ENCODE measurements around the gene CHERP.

GRCh38 chr19:16520074-16520973 lies 21.9 kb downstream of the CHERP start:
- TF ChIP-seq, protein P1, sequence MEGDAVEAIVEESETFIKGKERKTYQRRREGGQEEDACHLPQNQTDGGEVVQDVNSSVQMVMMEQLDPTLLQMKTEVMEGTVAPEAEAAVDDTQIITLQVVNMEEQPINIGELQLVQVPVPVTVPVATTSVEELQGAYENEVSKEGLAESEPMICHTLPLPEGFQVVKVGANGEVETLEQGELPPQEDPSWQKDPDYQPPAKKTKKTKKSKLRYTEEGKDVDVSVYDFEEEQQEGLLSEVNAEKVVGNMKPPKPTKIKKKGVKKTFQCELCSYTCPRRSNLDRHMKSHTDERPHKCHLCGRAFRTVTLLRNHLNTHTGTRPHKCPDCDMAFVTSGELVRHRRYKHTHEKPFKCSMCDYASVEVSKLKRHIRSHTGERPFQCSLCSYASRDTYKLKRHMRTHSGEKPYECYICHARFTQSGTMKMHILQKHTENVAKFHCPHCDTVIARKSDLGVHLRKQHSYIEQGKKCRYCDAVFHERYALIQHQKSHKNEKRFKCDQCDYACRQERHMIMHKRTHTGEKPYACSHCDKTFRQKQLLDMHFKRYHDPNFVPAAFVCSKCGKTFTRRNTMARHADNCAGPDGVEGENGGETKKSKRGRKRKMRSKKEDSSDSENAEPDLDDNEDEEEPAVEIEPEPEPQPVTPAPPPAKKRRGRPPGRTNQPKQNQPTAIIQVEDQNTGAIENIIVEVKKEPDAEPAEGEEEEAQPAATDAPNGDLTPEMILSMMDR (conservative IDR thresholded peaks at IDR 0.05), result no peak
- TF ChIP-seq EZH2 (IDR thresholded peaks at IDR 0.05; ENCODE audit: low read depth), result no peak

Data from PC-9 (cell line).